HepG2 (cell line): ENCODE measurements around the gene ADGRV1. TPM values are rescaled to one million over a fixed set of nuclear protein-coding genes. Genes with fewer than 3 reads are reported as not detected.

Experiments used
- ATAD3A ChIP-seq: sonication (generic); formaldehyde crosslinking; IDR thresholded peaks from 2 replicates; pipeline ENCODE4 v1.4.0; 2020; ENCODE audit warnings: missing genetic modification reagents
- ZNF292 ChIP-seq: sonication (generic); formaldehyde crosslinking; IDR thresholded peaks from 2 replicates; pipeline ENCODE4 v1.8.1; 2022; ENCODE audit warnings: mild to moderate bottlenecking, low read depth, missing genetic modification reagents, borderline replicate concordance
- ZNF562 ChIP-seq: sonication (generic); formaldehyde crosslinking; IDR thresholded peaks from 2 replicates; pipeline ENCODE4 v1.8.0; 2022; ENCODE audit warnings: missing genetic modification reagents, borderline replicate concordance
- polyA plus RNA-seq, 8 experiments: library from polyadenylated mRNA; depleted of rRNA in 3 of 8; stranded (reverse) in 7 of 8; unstranded in 1 of 8; fragments of >200 nt; fragmentation: Illumina TruSeq in 4 of 8; extraction: Trizol in 4 of 8; gene quantifications; 2 replicates each; pipeline versions ENCODE4 v1.2.1 to v1.2.3, GENCODE V29; 2011 to 2016; ENCODE audit warnings: low read depth in 4 of 8, missing spikeins in 1 of 8, mixed read lengths in 1 of 8; ENCODE audit not compliant: insufficient read depth in 1 of 8
- total RNA-seq, 5 experiments: library from RNA; depleted of rRNA; stranded (reverse); fragments of >200 nt; fragmentation: Illumina TruSeq; extraction: Trizol; gene quantifications; 2 replicates each; pipeline ENCODE4 v1.2.3, GENCODE V29; 2016; ENCODE audit warnings: low read depth in 1 of 5
- TF ChIP-seq, protein P1 (sequence below): sonication (generic); formaldehyde crosslinking; IDR thresholded peaks from 2 replicates; pipeline ENCODE4 v1.5.1; 2020; ENCODE audit warnings: mild to moderate bottlenecking, missing genetic modification reagents, moderate library complexity
- TF ChIP-seq, protein P2 (sequence below), 2 experiments: fragments of 450-650 bp in 1 of 2; sonication (generic) in 1 of 2; formaldehyde crosslinking in 1 of 2; IDR thresholded peaks; 2 replicates each; pipeline versions ENCODE4 v1.6.1 to v1.8.0; 2016 to 2022; ENCODE audit warnings: antibody characterized with exemption in 1 of 2, mild to moderate bottlenecking in 1 of 2, missing genetic modification reagents in 1 of 2
- TF ChIP-seq, protein P3 (sequence below), 2 experiments: fragments of 450-650 bp in 1 of 2; sonication (generic) in 1 of 2; formaldehyde crosslinking; IDR thresholded peaks; 2 replicates each; pipeline versions ENCODE4 v1.5.0 to v1.8.0; 2020 to 2022; ENCODE audit warnings: mild to moderate bottlenecking in 1 of 2, missing genetic modification reagents in 1 of 2
- TF ChIP-seq, protein P4 (sequence below): sonication (generic); formaldehyde crosslinking; IDR thresholded peaks from 2 replicates; pipeline ENCODE4 v1.4.0; 2020; ENCODE audit warnings: missing genetic modification reagents
- TF ChIP-seq, protein P5 (sequence below): sonication (generic); formaldehyde crosslinking; IDR thresholded peaks from 2 replicates; pipeline ENCODE4 v1.4.0; 2020; ENCODE audit warnings: mild to moderate bottlenecking, missing genetic modification reagents, borderline replicate concordance

ADGRV1 gene
- total and polyA plus RNA-seq, 2 of the 13 experiments (the other 11 are each of a cell fraction or from before 2014, with no cell fraction given) = 1.7 to 3.9 TPM

DNA sequence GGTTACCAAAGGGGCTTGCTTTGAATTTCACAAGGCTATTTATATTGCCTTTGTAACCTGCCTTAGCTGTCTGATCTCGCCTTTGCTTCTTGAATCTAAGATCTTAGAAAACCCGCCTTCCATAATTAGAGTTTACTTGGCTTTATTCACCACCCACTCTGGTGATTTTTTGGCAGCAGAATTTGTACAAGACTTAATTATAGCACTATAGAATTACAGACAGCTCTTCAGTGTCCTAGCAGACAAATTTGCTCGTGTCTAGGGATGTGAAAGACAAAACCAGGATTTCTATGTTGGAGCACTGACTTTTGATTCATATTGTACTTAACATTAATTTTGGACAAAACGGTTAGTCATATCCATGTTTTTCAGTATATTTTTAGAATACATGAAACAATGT lies 306.6 kb downstream of the ADGRV1 start (continued):
- TF ChIP-seq, protein P1, sequence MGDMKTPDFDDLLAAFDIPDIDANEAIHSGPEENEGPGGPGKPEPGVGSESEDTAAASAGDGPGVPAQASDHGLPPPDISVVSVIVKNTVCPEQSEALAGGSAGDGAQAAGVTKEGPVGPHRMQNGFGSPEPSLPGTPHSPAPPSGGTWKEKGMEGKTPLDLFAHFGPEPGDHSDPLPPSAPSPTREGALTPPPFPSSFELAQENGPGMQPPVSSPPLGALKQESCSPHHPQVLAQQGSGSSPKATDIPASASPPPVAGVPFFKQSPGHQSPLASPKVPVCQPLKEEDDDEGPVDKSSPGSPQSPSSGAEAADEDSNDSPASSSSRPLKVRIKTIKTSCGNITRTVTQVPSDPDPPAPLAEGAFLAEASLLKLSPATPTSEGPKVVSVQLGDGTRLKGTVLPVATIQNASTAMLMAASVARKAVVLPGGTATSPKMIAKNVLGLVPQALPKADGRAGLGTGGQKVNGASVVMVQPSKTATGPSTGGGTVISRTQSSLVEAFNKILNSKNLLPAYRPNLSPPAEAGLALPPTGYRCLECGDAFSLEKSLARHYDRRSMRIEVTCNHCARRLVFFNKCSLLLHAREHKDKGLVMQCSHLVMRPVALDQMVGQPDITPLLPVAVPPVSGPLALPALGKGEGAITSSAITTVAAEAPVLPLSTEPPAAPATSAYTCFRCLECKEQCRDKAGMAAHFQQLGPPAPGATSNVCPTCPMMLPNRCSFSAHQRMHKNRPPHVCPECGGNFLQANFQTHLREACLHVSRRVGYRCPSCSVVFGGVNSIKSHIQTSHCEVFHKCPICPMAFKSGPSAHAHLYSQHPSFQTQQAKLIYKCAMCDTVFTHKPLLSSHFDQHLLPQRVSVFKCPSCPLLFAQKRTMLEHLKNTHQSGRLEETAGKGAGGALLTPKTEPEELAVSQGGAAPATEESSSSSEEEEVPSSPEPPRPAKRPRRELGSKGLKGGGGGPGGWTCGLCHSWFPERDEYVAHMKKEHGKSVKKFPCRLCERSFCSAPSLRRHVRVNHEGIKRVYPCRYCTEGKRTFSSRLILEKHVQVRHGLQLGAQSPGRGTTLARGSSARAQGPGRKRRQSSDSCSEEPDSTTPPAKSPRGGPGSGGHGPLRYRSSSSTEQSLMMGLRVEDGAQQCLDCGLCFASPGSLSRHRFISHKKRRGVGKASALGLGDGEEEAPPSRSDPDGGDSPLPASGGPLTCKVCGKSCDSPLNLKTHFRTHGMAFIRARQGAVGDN (CRISPR knock-in tag) = no peak
- TF ChIP-seq ZNF562 (no peak), ZNF292 (CRISPR knock-in tag) (no peak), ATAD3A (CRISPR knock-in tag) (no peak)
- TF ChIP-seq, protein P2, sequence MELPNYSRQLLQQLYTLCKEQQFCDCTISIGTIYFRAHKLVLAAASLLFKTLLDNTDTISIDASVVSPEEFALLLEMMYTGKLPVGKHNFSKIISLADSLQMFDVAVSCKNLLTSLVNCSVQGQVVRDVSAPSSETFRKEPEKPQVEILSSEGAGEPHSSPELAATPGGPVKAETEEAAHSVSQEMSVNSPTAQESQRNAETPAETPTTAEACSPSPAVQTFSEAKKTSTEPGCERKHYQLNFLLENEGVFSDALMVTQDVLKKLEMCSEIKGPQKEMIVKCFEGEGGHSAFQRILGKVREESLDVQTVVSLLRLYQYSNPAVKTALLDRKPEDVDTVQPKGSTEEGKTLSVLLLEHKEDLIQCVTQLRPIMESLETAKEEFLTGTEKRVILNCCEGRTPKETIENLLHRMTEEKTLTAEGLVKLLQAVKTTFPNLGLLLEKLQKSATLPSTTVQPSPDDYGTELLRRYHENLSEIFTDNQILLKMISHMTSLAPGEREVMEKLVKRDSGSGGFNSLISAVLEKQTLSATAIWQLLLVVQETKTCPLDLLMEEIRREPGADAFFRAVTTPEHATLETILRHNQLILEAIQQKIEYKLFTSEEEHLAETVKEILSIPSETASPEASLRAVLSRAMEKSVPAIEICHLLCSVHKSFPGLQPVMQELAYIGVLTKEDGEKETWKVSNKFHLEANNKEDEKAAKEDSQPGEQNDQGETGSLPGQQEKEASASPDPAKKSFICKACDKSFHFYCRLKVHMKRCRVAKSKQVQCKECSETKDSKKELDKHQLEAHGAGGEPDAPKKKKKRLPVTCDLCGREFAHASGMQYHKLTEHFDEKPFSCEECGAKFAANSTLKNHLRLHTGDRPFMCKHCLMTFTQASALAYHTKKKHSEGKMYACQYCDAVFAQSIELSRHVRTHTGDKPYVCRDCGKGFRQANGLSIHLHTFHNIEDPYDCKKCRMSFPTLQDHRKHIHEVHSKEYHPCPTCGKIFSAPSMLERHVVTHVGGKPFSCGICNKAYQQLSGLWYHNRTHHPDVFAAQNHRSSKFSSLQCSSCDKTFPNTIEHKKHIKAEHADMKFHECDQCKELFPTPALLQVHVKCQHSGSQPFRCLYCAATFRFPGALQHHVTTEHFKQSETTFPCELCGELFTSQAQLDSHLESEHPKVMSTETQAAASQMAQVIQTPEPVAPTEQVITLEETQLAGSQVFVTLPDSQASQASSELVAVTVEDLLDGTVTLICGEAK (IDR thresholded peaks at IDR 0.05) = no peak
- TF ChIP-seq, protein P2 (CRISPR knock-in tag; IDR thresholded peaks at IDR 0.05) = no peak
- TF ChIP-seq, protein P3, sequence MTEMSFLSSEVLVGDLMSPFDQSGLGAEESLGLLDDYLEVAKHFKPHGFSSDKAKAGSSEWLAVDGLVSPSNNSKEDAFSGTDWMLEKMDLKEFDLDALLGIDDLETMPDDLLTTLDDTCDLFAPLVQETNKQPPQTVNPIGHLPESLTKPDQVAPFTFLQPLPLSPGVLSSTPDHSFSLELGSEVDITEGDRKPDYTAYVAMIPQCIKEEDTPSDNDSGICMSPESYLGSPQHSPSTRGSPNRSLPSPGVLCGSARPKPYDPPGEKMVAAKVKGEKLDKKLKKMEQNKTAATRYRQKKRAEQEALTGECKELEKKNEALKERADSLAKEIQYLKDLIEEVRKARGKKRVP (CRISPR knock-in tag; IDR thresholded peaks at IDR 0.05) = no peak
- TF ChIP-seq, protein P4, sequence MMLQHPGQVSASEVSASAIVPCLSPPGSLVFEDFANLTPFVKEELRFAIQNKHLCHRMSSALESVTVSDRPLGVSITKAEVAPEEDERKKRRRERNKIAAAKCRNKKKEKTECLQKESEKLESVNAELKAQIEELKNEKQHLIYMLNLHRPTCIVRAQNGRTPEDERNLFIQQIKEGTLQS (CRISPR knock-in tag) = no peak
- TF ChIP-seq, protein P5, sequence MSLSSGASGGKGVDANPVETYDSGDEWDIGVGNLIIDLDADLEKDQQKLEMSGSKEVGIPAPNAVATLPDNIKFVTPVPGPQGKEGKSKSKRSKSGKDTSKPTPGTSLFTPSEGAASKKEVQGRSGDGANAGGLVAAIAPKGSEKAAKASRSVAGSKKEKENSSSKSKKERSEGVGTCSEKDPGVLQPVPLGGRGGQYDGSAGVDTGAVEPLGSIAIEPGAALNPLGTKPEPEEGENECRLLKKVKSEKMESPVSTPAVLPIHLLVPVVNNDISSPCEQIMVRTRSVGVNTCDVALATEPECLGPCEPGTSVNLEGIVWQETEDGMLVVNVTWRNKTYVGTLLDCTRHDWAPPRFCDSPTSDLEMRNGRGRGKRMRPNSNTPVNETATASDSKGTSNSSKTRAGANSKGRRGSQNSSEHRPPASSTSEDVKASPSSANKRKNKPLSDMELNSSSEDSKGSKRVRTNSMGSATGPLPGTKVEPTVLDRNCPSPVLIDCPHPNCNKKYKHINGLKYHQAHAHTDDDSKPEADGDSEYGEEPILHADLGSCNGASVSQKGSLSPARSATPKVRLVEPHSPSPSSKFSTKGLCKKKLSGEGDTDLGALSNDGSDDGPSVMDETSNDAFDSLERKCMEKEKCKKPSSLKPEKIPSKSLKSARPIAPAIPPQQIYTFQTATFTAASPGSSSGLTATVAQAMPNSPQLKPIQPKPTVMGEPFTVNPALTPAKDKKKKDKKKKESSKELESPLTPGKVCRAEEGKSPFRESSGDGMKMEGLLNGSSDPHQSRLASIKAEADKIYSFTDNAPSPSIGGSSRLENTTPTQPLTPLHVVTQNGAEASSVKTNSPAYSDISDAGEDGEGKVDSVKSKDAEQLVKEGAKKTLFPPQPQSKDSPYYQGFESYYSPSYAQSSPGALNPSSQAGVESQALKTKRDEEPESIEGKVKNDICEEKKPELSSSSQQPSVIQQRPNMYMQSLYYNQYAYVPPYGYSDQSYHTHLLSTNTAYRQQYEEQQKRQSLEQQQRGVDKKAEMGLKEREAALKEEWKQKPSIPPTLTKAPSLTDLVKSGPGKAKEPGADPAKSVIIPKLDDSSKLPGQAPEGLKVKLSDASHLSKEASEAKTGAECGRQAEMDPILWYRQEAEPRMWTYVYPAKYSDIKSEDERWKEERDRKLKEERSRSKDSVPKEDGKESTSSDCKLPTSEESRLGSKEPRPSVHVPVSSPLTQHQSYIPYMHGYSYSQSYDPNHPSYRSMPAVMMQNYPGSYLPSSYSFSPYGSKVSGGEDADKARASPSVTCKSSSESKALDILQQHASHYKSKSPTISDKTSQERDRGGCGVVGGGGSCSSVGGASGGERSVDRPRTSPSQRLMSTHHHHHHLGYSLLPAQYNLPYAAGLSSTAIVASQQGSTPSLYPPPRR (CRISPR knock-in tag) = no peak
